Testis (tissue), 3 donors: ENCODE data around the gene P2RY6. TPM values are rescaled to one million over a fixed set of nuclear protein-coding genes. Genes with fewer than 3 reads are reported as not detected.

Source experiments
- DNase-seq: peaks from one replicate; pipeline ENCODE4 v3.0.0-alpha.2; 2019
- H3K27ac ChIP-seq, 2 donors: fragments of 200-600 bp; sonication (generic); one replicate each; pipeline ENCODE4 v1.5.1; 2019
- H3K27me3 ChIP-seq: fragments of 200-600 bp; sonication (generic); one replicate; pipeline ENCODE4 v1.5.1; 2019
- H3K36me3 ChIP-seq: fragments of 200-600 bp; sonication (generic); one replicate; pipeline ENCODE4 v1.5.1; 2017; ENCODE audit warnings: low read depth; ENCODE audit errors: missing control alignments
- H3K4me1 ChIP-seq: fragments of 200-600 bp; sonication (generic); one replicate; pipeline ENCODE4 v1.5.1; 2019
- H3K4me3 ChIP-seq, 2 donors: fragments of 200-600 bp; sonication (generic); one replicate each; pipeline ENCODE4 v1.5.1; 2017 to 2019
- H3K9me3 ChIP-seq: fragments of 200-600 bp; sonication (generic); one replicate; pipeline ENCODE4 v1.5.1; 2017
- CTCF ChIP-seq, 3 experiments: fragments of 450-650 bp in 2 of 3; fragments of 200-600 bp in 1 of 3; sonication (generic) in 1 of 3; IDR thresholded peaks; one replicate each; pipeline ENCODE4 v1.5.1; 2016 to 2019; ENCODE audit warnings: antibody characterized with exemption in 3 of 3, mild to moderate bottlenecking in 2 of 3, moderate library complexity in 1 of 3
- POLR2A ChIP-seq: fragments of 450-650 bp; IDR thresholded peaks from one replicate; pipeline ENCODE4 v1.6.1; 2017; ENCODE audit warnings: antibody characterized with exemption, mild to moderate bottlenecking, moderate library complexity
- WGBS, 2 donors: methylation state at CpG; one replicate each; pipeline ENCODE4 v1.1.5; 2018; 5-methylcytosine and 5-hydroxymethylcytosine counted together
- intact Hi-C: fragments of 100-400 bp; cut with DNase I; formaldehyde crosslinking; loops from one replicate; pipeline ENCODE4 v1.15.1; 2023; ENCODE audit warnings: low total_unique reads
- polyA plus RNA-seq: library from polyadenylated mRNA; stranded (reverse); fragments of 350-450 nt; fragmentation: Illumina TruSeq; extraction: RNeasy Lipid Tissue Mini Kit (QIAGEN cat#74804); gene quantifications from one replicate; pipeline ENCODE4 v1.2.3, GENCODE V29; 2014; ENCODE audit warnings: low read depth, low replicate concordance; ENCODE audit not compliant: insufficient read depth
- total RNA-seq, 2 donors: library from RNA; depleted of rRNA; stranded (reverse); fragments of >200 nt; gene quantifications; one replicate each; pipeline ENCODE4 v1.2.3, GENCODE V29; 2016

The P2RY6 gene
- total and polyA plus RNA-seq, 3 donors from 2014 or later: 0.25 to 2.7 (median 0.47) TPM

- H3K36me3 ChIP-seq: no peaks in the 10 kb centered on the region
- no peak for DNase-seq
- TF ChIP-seq POLR2A (no peak), CTCF (IDR thresholded peaks at IDR 0.05) (no peak)
- WGBS, 2 donors: 93 to 100% methylated on average over 3 of the region's 3 CpGs
- H3K27ac ChIP-seq: no peak overlapping the region
- intact Hi-C loops: loop anchor here (10.0 kb wide), 1 partner anchor 97 kb away; no protein-coding TSS in a partner anchor
- no peaks in the 10 kb centered on the region for H3K9me3 ChIP-seq
- H3K4me3 ChIP-seq: no peak overlapping the region
- no peaks in the 10 kb centered on the region for H3K4me1 ChIP-seq
- H3K27me3 ChIP-seq: no peaks in the 10 kb centered on the region
Observed at GRCh38 chr11:73281796-73282660, 9.9 kb downstream of the P2RY6 start.

GRCh38 chr11:73283276-73284000, 11.3 kb downstream of the P2RY6 start:
- TF ChIP-seq POLR2A: no peak
- TF ChIP-seq CTCF (IDR thresholded peaks at IDR 0.05): no peak
- no peaks in the 10 kb centered on the region for H3K9me3 ChIP-seq
- no peak for DNase-seq
- H3K27me3 ChIP-seq: no peaks in the 10 kb centered on the region
- 83 to 89% methylated on average over 10 of the region's 10 CpGs for WGBS, 2 donors
- H3K4me1 ChIP-seq: peaks cover 13% of the 10 kb centered on the region
- intact Hi-C loops: loop anchor here (10.0 kb wide), 1 partner anchor 99 kb away; no protein-coding TSS in a partner anchor
- no peaks in the 10 kb centered on the region for H3K36me3 ChIP-seq
- no peak overlapping the region for H3K4me3 ChIP-seq
- no peak overlapping the region for H3K27ac ChIP-seq

GRCh38 chr11:73284106-73284505, 12.0 kb downstream of the P2RY6 start:
- no peaks in the 10 kb centered on the region for H3K36me3 ChIP-seq
- H3K4me3 ChIP-seq: no peak overlapping the region
- peaks cover 17% of the 10 kb centered on the region for H3K4me1 ChIP-seq
- intact Hi-C loops: loop anchor here (10.0 kb wide), 1 partner anchor 99 kb away; no protein-coding TSS in a partner anchor
- TF ChIP-seq POLR2A (no peak), CTCF (IDR thresholded peaks at IDR 0.05) (no peak)
- no peaks in the 10 kb centered on the region for H3K9me3 ChIP-seq
- no peak overlapping the region for H3K27ac ChIP-seq
- no peak for DNase-seq
- WGBS, 2 donors: 88 to 95% methylated on average over 3 of the region's 3 CpGs
- no peaks in the 10 kb centered on the region for H3K27me3 ChIP-seq

- 100% methylated on average over 1 of the region's 1 CpG for WGBS, 2 donors
- TF ChIP-seq POLR2A: no peak
- TF ChIP-seq CTCF (IDR thresholded peaks at IDR 0.05): no peak
- intact Hi-C loops: loop anchor here (10.0 kb wide), 1 partner anchor 101 kb away; no protein-coding TSS in a partner anchor
Observed at GRCh38 chr11:73285721-73286120, 13.6 kb downstream of the P2RY6 start.

More at GRCh38 chr11:73285721-73286120, 13.6 kb downstream of the P2RY6 start:
- Histone ChIP-seq H3K36me3 (no peaks in the 10 kb centered on the region), H3K27ac (no peak overlapping the region), H3K4me1 (peaks cover 25% of the 10 kb centered on the region), H3K4me3 (no peak overlapping the region), H3K9me3 (no peaks in the 10 kb centered on the region), H3K27me3 (no peaks in the 10 kb centered on the region)
- DNase-seq: no peak
